Activated CD4-positive, alpha-beta memory T cell treated with anti-CD3 and anti-CD28 coated beads, Interleukin-2, amount 10 ng/mL, durations not matched to agents 7 days and 5 days (primary cell): ENCODE measurements around the gene CST1. TPM values are rescaled to one million over a fixed set of nuclear protein-coding genes. Genes with fewer than 3 reads are reported as not detected.
"Not testable (repeated sequence)": the region's sequence is repeated elsewhere in the genome, so short reads cannot be mapped to it uniquely, and the experiment has no call there.

ENCODE experiments used
- CTCF ChIA-PET: fragments of 350-600 bp; sonication (Branson Sonifier 250); formaldehyde crosslinking; loops from one replicate; lab custom pipeline; 2021; ENCODE audit warnings: antibody characterized with exemption, inconsistent platforms; lab: Charles Lee
- POLR2A ChIA-PET: fragments of 350-600 bp; sonication (Branson Sonifier 250); formaldehyde crosslinking; loops from one replicate; lab custom pipeline; 2021; ENCODE audit warnings: antibody characterized with exemption; lab: Charles Lee
- DNase-seq: peaks from one replicate; pipeline ENCODE4 v3.0.0-alpha.2; 2020
- H3K27ac Mint-ChIP-seq: one replicate; pipeline ENCODE4 v1.8.0; 2021; ENCODE audit warnings: mild to moderate bottlenecking, mixed read lengths
- H3K27me3 Mint-ChIP-seq: one replicate; pipeline ENCODE4 v1.8.0; 2021; ENCODE audit warnings: mixed read lengths
- H3K36me3 Mint-ChIP-seq: one replicate; pipeline ENCODE4 v1.8.0; 2021; ENCODE audit warnings: low read depth, mixed read lengths
- H3K4me1 Mint-ChIP-seq: one replicate; pipeline ENCODE4 v1.8.0; 2021; ENCODE audit warnings: mixed read lengths
- H3K4me3 Mint-ChIP-seq: one replicate; pipeline ENCODE4 v1.8.0; 2021; ENCODE audit warnings: mild to moderate bottlenecking, mixed read lengths
- H3K9me3 Mint-ChIP-seq: one replicate; pipeline ENCODE4 v1.8.0; 2021; ENCODE audit warnings: mixed read lengths
- total RNA-seq, 2 experiments: library from RNA; stranded (reverse); gene quantifications; one replicate each; pipeline ENCODE4 v1.2.3, GENCODE V29; 2021

Gene CST1
- total RNA-seq, 2 experiments from 2014 or later: not detected

GRCh38 chr20:23721962-23722361, 28.8 kb downstream of the CST1 start:
- Mint-ChIP-seq H3K4me1 (no peaks in the 10 kb centered on the region), H3K36me3 (no peaks in the 10 kb centered on the region), H3K4me3 (no peak overlapping the region), H3K27ac (no peak overlapping the region), H3K27me3 (no peaks in the 10 kb centered on the region), H3K9me3 (no peaks in the 10 kb centered on the region)
- ChIA-PET CTCF (no interaction called here), POLR2A (no interaction called here)
- no peak for DNase-seq

GRCh38 chr20:23719351-23719750, 31.4 kb downstream of the CST1 start:
- CTCF ChIA-PET, H3K36me3 Mint-ChIP-seq, POLR2A ChIA-PET, DNase-seq, H3K9me3 Mint-ChIP-seq, H3K4me3 Mint-ChIP-seq, H3K27me3 Mint-ChIP-seq, H3K27ac Mint-ChIP-seq, H3K4me1 Mint-ChIP-seq: not testable (repeated sequence)

DNA sequence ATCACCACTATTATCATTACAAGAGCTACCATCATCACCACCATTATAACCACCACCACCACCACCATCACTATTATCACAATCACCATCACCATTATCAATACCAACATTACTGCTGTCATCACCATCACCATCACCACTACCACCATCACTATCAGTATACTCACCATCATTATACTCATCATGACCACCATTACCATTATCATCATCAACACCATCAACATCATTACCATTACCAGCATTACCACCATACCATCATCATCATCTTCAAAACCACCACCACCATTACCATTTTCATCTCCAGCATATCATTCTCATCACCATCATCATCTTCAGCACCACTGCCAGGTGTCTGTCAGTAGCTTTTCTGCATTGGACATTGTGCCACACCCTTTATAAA, 39.0 kb downstream of the CST1 start:
- H3K36me3 Mint-ChIP-seq, POLR2A ChIA-PET, H3K4me3 Mint-ChIP-seq, DNase-seq, H3K27me3 Mint-ChIP-seq, H3K4me1 Mint-ChIP-seq, CTCF ChIA-PET, H3K9me3 Mint-ChIP-seq, H3K27ac Mint-ChIP-seq: not testable (repeated sequence)

DNA sequence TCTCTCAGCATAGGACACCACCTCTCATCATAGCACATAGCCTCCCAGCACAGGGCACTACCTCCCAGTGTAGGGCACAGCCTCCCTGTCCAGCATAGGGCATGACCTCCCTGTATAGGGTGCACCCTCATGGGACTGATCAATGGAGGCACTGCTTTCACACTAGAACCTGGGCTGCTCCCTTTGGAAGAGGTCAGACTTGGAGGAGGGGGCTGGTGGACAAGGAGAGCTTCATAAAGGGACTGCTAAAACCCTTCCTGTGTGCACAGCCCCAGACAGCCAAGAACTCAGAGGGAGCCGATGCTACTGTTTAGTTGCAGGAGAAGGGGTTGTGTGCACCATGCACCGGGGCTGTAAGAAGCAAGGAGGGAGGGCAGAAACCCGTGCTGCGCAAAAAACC, 40.0 kb downstream of the CST1 start:
- Mint-ChIP-seq H3K36me3 (no peaks in the 10 kb centered on the region), H3K27ac (no peak overlapping the region), H3K4me3 (no peak overlapping the region), H3K27me3 (no peaks in the 10 kb centered on the region), H3K4me1 (no peaks in the 10 kb centered on the region), H3K9me3 (no peaks in the 10 kb centered on the region)
- ChIA-PET POLR2A (no interaction called here), CTCF (no interaction called here)
- no peak for DNase-seq

DNA sequence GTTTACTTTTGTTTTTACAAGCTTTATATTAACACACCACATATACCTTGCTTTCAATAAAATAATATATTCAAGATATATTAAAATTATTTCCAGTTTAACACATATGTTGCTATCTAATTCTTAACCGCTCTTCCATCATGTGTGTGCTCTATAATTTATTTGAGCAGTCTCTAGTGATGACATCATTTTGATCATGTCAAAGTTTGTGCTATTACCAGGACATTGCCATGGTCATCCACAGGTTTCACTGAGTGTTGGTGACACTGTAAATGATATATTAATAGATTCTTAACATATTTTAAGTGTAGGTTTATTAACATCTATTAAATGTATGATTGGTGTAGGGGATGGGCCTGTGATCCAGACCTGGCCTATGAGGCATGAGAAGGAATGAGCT, 44.8 kb downstream of the CST1 start:
- ChIA-PET POLR2A (no interaction called here), CTCF (no interaction called here)
- DNase-seq: no peak
- Mint-ChIP-seq H3K4me1 (no peaks in the 10 kb centered on the region), H3K4me3 (no peak overlapping the region), H3K27ac (no peak overlapping the region), H3K9me3 (no peaks in the 10 kb centered on the region), H3K27me3 (no peaks in the 10 kb centered on the region), H3K36me3 (no peaks in the 10 kb centered on the region)

- POLR2A ChIA-PET: no interaction called here
- Mint-ChIP-seq H3K4me1 (no peaks in the 10 kb centered on the region), H3K27me3 (no peaks in the 10 kb centered on the region), H3K27ac (no peak overlapping the region), H3K36me3 (no peaks in the 10 kb centered on the region), H3K4me3 (no peak overlapping the region), H3K9me3 (no peaks in the 10 kb centered on the region)
- DNase-seq: no peak
- CTCF ChIA-PET: interaction anchor here (1.0 kb wide), 1 partner anchor 22 kb away, joined by 3 read pairs; no protein-coding TSS in a partner anchor
Measured at GRCh38 chr20:23702021-23702420, 48.7 kb downstream of the CST1 start.

DNA sequence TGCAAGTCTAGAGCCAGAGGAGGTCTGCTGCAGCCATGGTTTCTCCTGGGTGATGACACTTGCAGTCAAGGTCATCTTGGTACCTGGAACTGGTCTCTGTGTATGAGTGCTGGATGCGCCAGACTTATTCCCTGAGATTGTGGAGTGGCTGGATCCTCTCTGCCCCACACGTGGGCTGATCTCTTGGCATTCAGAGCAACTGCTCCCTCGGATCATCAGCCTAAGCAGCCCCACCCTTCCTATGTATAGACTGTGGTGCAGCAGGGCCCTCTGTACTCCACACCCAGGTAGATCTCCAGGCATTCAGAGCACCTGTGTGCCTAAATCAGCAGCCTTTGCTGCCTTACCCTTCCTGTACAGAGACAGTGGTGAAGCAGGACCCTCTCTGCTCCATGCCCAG, 49.8 kb downstream of the CST1 start:
- Mint-ChIP-seq H3K9me3 (no peaks in the 10 kb centered on the region), H3K27ac (no peak overlapping the region), H3K4me1 (no peaks in the 10 kb centered on the region), H3K36me3 (no peaks in the 10 kb centered on the region), H3K27me3 (peaks cover 3% of the 10 kb centered on the region), H3K4me3 (no peak overlapping the region)
- POLR2A ChIA-PET: no interaction called here
- DNase-seq: no peak
- CTCF ChIA-PET: no interaction called here

DNA sequence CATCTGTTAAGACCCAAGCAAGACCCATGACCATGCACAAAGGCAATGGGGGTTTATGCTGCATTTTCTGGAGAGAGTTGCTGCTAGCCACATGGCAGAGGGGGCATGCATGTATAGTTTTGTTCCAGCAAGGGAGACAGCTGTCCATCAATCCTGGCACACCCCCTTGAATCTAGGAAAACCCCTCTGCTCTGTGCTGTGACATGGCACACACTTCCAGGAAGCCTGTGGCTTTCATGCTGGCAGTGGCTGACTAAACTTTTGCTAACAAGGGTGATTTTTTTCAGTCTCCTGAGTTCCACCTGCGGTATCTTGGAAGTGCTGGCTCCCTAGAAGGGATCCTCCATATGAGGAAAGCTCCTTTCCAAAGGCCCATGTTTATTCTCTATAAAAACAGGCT, 52.8 kb downstream of the CST1 start:
- ChIA-PET CTCF (no interaction called here), POLR2A (no interaction called here)
- DNase-seq: no peak
- H3K36me3 Mint-ChIP-seq: no peaks in the 10 kb centered on the region
- no peak overlapping the region for H3K27ac Mint-ChIP-seq
- no peaks in the 10 kb centered on the region for H3K9me3 Mint-ChIP-seq
- no peaks in the 10 kb centered on the region for H3K4me1 Mint-ChIP-seq
- H3K4me3 Mint-ChIP-seq: no peak overlapping the region
- H3K27me3 Mint-ChIP-seq: peaks cover 11% of the 10 kb centered on the region

Other genes starting within 250 kb of the CST1 start
- not detected for gene CST9L, start 182.5 kb downstream of the CST1 start, total RNA-seq
- not detected for gene CST9, start 145.0 kb downstream of the CST1 start, total RNA-seq
- under 1 TPM; 0.55 to 0.76 TPM for gene CST3, start 113.0 kb downstream of the CST1 start, total RNA-seq
- not detected for gene CST4, start 61.9 kb downstream of the CST1 start, total RNA-seq
- not detected for gene CST2, start 75.8 kb upstream of the CST1 start, total RNA-seq
- not detected for gene CST5, start 128.8 kb upstream of the CST1 start, total RNA-seq
- not detected for gene GGTLC1, start 237.8 kb upstream of the CST1 start, total RNA-seq